ENCODE measurements around the gene BAX.

Gene BAX

DNA sequence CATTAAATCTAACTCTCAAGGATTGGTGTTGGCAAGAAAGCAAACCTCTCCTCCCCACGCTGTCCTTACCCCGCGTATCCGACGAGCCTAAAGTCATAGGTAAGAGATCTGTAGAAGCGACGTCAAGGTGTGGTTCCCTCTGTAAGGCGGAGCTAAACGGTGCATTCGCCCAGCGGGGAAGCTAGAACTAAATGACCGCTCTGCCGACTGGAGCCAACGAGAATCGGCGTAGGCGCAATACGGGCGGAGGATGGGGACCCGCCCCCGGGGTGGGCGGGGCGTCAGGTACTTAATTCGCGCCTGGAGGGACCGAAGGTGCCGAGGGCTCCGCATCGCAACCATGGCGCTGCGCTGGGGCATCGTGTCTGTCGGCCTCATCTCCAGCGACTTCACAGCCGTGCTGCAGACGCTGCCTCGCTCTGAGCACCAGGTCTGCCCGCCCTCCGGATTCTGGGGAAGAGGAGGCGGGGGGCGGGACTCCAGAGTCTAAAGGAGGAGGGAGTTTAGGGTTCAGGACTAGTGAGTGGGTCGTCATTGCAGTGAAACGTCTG is 21.2 kb upstream of the BAX start, which contains the start of gene DHDH:
Gene DHDH, plus strand, starts transcription at position 318 of the 551 bp plus-strand sequence. Its CDS starts 23 bp downstream, at position 341.
- DNase-seq = peak; percentile 71 to 82

DNA sequence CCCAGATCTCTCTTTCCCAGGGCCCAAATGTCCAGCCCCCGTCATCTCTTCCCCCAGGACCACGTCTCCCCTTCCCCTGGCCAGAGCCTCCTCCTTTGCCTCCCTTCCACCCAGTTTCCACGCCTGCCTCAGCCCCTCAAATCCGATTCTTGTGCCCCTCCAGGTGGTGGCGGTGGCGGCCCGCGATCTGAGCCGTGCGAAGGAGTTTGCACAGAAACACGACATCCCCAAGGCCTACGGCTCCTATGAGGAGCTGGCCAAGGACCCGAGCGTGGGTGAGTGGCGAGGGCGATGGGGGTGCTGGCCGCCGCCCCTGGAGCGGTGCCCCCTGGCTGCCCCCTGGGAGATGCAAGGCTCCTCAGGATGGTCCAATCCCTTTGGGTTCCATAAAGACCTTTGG is 19.8 kb upstream of the BAX start:
- DNase-seq = no peak

DNA sequence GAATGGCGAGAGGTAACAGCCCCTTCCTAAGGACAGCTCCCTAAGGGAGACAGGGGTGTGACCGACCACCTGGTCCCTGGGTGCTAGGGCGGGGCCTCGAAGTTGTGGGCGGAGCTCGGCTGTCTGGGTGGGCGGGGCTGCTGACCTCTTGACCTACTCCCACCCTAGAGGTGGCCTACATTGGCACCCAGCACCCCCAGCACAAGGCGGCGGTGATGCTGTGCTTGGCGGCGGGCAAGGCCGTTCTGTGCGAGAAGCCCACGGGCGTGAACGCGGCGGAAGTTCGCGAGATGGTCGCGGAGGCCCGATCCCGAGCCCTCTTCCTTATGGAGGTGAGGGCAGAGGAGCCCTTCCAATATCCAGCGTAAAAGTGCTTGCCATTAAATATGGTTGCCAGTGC is 18.8 kb upstream of the BAX start:
- DNase-seq = no peak

DNA sequence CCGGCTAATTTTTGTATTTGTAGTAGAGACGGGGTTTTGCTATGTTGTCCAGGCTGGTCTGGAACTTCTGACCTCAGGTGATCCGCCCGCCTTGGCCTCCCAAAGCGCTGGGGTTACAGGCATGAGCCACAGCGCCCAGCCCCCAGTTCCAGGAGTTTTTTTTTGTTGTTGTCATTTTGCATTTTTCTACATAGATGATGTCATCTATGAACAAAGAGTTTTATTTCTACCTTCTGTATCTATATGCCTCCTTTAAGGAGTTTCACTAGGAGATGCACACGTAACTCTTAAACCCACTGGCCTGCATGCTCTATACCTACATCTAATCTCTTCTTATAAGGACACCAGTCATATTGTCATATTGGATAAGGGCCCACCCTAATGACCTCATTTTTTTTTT is 16.4 kb upstream of the BAX start:
- no peak for DNase-seq

DNA sequence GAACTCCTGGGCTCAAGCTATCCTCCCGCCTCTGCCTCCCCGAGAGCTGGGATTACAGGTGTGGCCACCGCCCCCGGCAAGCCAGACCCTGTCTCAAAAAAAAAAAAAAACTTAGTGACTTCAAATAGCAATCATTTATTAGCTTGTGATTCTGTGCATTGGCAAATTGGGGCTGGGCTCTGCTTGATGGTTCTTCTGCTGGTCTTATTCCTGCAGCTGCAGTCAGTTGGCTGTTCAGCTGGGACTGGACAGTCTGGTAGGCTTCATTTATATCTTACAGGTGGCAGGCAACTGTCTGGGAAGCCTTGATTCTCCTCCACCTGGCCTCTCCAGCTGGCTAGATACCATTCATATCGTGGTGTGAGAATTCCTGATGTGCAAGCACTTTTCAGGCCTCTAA is 13.8 kb upstream of the BAX start:
- no peak for DNase-seq

DNA sequence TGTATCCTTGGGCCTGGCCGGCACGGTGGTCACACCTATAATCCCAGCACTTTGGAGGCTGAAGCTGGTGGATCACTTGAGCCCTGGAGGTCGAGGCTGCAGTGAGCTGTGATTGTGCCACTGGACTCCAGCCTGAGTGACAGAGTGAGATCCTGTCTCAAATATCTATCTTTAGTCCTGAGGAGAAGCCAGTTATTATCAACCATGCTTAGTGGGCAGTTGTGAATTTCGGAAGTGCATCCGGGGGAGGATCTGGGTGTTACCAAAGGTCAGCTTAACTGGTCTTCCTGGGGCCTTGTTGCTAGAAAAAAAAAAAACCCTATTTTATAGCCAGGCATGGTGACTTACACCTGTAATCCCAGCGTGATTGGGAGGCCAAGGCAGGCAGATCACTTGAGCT is 11.6 kb upstream of the BAX start:
- DNase-seq = no peak

DNA sequence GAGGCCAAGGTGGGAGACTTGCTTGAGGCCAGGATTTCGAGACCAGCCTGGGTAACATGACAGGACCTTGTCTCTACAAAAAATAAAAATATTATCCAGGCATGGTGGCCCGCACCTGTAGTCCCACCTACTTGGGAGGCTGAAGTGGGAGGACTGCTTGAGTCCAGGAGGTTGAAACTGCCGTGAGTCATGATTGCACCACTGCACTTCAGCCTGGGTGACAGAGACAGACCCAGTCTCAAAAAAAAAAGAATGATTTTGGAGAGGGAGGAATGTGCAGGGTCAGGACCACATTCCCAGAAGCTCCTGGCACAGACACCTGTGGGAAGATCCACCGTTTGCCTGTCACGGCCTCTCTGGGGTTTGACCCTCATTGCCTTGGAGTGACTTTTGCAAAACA is 9.3 kb upstream of the BAX start:
- no peak for DNase-seq

DNA sequence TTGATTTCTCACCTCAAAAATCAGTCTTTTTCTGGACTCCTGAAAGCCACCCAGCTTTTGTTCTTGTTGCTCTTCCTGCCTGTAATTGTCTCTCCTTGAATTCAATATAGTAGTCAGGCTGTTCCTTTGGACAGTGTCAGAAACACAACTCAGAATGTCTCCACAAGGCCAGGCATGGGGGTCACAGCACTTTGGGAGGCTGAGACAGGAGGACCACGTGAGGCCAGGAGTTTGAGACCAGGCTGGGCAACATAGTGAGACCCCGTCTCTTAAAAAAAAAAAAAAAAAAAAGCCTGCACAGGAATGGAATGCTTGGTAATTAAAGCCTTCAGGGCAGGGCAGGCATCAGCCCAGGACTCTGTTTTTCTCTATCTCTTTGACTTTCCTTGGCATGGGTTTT is 8.9 kb upstream of the BAX start:
- DNase-seq = no peak

DNA sequence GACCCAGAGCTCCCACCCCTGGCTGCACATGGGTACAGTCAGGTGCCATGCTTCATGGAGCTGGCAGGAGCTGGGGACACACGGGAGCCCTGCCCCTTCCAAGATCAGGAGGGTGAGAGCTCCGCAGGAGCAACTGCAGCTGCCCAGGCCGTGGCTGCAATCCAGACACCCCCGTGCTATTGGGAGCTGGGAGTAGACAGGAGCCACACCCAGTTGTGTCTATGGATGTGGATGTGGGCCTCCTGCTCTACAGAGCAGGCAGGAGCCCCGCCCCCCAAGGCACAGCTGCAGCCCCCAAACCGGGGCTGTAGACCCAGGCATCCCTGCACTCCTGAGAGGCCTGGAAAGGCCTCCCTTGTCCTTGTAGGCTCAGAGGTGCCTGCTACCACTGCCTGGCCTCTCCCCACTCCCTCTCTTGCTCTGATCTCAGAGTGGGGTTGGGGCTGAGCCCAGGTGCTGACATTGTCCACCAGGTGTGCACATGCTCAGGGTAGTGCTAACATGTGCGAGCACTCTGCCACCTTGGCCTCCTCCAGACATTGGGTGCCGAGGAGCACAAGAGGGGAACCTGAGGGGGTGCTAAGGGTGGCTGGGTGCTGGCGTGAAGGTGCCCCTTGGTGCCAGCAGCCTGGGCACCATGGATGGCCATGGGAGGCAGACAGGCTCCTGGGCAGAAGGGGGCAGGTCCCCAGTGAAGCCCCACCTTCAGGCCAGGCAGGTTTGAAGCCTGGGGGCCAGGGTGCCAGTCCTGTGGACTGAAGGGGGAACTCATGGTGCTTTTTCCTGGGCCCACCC is 8.0 kb upstream of the BAX start:
- DNase-seq = no peak

DNA sequence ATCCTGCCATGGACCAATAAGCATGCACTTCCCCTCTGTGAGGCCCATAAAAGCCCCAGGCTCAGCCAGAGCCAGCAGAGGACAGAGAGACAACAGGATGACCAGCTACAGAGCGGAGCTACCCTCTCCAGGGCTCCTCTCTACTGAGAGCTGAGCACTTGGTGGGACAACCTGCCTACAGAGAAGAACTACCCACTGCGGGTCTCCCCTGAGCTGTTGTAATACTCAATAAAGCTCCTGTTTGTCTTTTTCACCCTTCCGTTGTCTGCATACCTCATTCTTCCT is 7.5 kb upstream of the BAX start:
- DNase-seq = no peak

DNA sequence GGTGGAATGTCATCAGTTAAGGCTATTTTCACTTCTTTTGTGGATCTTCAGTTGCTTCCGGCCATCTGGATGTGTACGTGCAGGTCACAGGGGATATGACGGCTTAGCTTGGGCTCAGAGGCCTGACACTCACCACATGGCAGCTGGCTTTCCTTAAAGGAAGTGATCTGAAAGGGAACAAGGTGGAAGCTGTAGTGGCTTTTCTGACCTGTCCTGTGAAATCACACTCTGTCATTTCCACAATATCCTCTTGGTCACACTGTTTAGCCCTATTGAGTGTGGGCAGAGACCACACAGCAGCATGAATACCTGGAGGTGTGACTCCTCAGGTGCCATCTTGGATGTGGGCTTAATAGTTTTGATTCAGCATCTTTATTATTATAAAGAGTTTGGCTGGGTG is 4.5 kb upstream of the BAX start:
- DNase-seq = peak in 1 of 2 donors; percentile 46

DNA sequence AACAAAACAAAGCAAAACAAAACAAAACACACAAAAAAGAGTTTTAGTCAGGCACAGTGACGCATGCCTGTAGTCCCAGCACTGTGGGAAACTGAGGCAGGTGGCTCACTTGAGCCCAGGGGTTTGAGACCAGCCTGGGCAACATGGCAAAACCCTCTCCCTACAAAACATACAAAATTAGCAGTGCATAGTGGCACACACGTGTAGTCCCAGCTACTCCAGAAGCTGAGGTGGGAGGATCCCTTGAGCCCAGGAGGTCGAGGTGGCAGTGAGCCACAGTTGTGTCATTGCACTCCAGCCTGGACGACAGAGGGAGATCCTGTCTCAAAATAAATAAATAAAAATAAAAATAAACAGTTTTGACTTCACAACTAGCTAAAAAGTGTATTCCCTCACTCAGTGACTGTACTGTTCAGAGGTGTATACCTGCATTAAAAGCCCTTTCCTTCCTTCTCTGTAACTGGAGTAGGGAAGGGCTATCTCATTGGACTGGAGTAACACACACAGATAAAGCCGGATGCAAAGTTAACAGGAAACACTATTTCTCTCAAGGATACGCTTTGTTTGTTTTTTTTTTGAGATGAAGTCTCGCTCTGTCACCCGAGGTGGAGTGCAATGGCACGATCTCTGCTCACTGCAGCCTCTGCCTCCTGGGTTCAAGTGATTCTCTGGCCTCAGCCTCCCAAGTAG is 3.7 kb upstream of the BAX start:
- DNase-seq = no peak

DNA sequence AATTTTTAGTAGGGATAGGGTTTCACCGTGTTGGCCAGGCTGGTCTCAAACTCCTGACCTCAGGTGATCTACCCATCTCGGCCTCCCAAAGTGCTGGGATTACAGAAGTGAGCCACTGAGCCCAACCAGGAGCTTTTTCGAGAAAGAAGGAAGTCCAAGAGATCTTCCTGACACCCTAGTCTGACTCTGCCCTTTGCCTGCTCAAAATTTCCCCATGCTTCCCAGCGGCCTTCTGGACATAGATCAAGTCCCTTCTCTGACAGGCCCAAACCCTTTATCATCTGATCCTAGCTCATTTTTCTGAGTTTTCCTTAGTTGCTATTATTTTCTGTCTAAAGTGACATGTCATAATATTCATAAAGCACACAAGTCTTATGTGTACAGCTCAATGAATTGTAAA is 1.5 kb upstream of the BAX start:
- DNase-seq = peak in 1 of 2 donors; percentile 40

DNA sequence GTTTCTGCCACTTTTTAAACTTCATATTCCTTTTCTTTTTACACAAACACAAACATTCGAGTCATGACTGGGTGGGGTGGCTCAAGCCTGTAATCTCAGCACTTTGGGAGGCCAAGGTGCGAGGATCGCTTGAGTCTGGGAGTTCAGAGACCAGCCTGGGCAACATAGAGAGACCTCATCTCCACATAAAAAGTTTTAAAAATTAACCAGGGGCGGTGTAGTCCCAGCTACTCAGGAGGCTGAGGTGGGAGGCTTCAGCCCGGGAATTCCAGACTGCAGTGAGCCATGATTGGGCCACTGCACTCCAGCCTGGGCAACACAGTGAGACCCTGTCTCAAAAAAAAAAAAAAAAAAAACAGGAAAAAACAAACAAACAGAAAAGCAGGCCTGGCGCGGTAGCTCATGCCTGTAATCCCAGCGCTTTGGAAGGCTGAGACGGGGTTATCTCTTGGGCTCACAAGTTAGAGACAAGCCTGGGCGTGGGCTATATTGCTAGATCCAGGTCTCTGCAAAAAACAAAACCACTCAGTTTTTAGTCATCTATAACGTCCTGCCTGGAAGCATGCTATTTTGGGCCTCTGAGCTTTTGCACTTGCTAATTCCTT is 583 bp upstream of the BAX start:
- no peak for DNase-seq

DNA sequence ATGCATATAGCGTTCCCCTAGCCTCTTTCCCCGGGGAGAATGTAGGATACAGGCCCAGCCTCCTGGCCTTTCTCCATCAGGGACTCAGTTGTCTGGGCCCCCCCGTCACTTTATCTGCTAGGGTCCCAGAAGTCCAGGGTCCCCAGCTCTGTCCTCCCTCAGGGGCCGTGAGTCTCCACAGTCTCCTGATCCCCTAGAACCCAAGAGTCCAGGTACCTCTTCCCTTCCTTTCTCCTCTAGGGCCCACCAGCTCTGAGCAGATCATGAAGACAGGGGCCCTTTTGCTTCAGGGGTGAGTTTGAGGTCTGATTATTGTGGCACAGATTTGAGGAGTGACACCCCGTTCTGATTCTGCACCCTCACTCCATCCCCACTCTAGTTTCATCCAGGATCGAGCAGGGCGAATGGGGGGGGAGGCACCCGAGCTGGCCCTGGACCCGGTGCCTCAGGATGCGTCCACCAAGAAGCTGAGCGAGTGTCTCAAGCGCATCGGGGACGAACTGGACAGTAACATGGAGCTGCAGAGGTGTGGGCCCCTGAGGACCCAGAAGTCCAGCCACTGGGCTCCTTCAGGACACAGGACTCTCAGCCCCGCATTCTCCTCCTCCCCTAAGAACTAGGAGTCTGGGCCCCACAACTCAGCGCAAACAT is 758 bp downstream of the BAX start:
- no peak for DNase-seq

DNA sequence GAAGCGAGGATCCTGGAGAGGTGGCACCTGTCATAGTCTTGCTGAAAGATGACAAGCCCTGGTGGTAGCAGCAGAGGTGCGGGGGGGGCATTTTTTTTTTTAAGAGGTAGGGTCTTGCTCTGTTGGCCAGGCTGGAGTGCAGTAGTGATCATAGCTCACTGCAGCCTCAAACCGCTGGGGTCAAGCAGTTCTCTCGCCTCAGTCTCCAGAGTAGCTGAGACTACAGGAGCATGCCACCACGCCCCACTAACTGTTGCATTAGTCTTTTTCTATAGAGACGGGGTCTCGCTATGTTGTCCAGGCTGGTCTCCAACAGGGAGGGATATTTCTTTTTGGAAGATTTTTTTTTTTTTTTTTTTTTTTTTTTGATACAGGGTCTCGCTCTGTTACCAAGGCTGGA is 3.3 kb downstream of the BAX start:
- no peak for DNase-seq

DNA sequence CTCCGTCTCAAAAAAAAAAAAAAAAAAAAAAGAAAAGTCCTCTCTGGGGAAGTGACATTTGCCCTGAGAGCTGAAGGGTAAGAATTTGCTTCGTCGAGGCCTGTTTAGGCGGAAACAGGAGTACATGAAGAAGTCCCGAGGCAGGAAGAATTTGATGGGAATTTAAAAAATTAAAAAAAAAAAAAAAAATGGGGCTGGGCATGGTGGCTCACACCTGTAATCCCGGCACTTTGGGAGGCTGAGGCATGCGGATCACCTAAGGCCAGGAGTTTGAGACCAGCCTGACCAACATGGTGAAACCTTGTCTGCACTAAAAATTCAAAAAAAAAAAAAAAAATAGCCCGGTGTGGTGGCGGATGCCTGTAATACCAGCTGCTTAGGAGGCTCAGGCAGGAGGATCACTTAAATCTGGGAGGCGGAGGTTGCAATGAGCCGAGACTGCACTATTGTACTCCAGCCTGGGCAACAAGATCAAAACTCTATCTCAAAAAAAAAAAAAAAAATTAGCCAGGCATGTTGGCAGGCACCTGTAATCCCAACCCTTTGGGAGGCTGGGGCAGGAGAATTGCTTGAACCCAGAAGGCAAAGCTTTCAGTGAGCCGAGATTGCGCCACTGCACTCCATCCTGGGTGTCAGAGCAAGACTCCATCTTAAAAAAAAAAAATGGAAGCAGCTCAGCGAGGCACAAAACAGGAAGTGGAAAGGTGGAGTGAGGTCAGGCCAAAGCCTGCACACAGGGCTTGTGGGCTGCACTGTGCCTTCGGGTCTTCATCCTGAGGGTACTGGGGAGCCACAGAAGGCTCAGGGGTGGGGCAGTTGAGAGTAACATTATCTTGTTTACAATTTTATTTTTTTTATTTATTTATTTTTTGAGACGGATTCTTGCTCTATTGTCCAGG is 4.9 kb downstream of the BAX start:
- peak; percentile 61 to 73 for DNase-seq

DNA sequence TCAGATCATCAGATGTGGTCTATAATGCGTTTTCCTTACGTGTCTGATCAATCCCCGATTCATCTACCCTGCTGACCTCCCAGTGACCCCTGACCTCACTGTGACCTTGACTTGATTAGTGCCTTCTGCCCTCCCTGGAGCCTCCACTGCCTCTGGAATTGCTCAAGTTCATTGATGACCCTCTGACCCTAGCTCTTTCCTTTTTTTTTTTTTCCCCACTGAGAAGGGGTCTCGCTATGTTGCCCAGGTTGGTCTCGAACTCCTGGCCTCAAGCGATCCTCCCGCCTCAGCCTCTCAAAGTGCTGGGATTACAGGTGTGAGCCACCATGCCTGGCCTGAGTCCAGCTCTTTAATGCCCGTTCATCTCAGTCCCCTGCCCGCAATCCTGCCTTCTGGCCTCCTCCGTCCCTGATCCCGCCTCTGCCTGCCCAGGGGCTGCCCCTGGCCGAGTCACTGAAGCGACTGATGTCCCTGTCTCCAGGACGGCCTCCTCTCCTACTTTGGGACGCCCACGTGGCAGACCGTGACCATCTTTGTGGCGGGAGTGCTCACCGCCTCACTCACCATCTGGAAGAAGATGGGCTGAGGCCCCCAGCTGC is 6.5 kb downstream of the BAX start:
- DNase-seq = peak in 1 of 2 donors; percentile 58

DNA sequence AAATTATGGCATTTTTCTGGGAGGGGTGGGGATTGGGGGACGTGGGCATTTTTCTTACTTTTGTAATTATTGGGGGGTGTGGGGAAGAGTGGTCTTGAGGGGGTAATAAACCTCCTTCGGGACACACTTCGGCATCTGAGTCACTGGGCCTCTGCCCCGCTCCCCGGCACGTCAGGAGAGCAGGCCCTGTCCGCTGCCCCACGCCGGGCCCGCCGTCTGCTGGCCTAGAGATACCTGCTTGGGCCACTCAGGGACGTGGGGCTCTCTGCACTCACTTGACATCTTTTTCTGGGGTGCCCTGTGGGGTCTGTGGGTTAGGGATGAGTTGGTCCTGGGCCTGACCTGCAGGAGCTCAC is 7.0 kb downstream of the BAX start:
- no peak for DNase-seq

DNA sequence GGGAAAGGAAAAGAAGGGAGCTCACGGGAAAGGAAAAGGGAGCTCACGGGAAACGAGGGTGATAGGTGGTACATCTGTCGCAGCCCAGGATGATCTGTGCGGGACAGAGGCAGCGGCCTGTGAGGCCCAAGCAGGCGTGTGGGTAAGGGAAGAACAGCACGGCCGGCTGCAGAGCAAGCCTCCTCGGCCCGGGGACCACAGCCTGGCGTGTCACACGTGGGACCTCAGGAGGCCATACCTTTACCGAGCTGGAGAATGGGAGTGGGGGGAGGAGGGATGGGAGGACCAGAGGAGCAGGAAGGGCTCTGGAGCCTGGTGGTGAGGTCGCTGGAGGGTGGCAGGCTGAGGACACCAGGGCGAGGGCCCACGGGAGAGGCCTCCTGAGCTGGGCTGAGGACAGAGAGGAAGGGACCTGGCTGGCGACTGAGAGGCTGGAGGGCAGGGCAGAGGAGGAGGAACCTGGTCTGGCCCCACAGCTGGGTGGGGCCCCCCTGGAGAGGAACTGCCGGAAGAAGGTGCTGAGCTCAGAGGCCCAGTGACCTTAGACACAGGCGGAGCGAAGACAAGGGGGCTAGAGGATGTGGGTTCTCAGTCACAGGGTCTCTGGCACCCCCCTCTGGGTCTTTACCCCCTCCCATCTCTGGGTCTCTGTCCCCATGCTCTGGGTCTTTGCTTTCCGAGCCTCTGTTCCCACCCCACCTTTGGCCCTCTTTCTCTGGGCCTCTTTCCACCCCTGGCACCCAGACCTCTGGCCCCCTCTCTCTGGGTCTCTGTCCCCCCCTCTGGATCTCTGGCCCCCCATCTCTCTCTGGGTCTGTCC is 7.6 kb downstream of the BAX start:
- peak; percentile 89 to 92 for DNase-seq

DNA sequence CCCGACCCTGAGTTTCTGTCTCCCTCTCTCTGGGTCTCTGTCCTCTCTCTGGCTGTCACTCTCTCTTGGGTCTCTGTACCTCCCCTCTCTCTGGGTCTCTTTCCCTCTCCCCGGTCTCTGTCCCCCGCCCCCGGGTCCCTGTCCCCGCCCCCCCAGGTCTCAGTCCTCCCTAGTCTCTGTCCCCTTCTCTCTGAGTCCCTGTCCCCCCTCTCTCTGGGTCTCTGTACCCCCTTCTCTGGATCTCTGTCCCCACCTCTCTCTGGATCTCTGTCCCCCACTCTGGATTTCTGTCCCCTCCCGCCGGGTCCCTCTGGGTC is 8.1 kb downstream of the BAX start:
- no peak for DNase-seq

Measured in inflammatory macrophage (primary cell).